GM10266 (cell line): ENCODE results near the gene VCX2.
"Not testable (repeated sequence)": the region's sequence is repeated elsewhere in the genome, so short reads cannot be mapped to it uniquely, and the experiment has no call there.

ENCODE experiments used
- DNase-seq: peaks from one replicate; pipeline ENCODE4 v3.0.0; 2012; ENCODE audit errors: extremely low spot score
- TF ChIP-seq, protein P1 (sequence below): IDR thresholded peaks from 2 replicates; pipeline ENCODE4 v1.5.1; 2012; ENCODE audit warnings: mild to moderate bottlenecking, low read depth; ENCODE audit not compliant: control insufficient read depth, insufficient read depth; ENCODE audit errors: missing control alignments

Gene VCX2

DNA sequence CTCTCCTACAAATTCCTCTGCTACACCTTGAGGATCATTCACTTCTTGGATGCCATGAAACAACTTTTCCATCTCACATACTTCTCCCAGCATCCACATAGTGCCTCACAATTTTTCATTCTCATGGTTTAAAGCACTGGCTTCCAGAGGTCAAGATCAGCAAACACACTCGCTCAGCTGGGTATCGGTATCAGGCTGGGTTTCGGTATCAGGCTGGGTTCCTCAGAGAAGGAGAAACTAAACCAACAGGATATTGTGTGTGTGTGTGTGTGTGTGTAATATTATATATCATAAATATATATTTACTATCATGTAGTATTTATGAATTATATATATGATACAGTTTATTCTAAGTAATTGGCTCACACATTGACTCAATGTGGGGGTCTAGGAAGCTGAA, at the start of gene VCX2:
Gene VCX2, minus strand, starts transcription at position 99 of the 400 bp plus-strand sequence. CDS start 624 bp downstream, outside the sequence.
- DNase-seq, result not testable (repeated sequence)

DNA sequence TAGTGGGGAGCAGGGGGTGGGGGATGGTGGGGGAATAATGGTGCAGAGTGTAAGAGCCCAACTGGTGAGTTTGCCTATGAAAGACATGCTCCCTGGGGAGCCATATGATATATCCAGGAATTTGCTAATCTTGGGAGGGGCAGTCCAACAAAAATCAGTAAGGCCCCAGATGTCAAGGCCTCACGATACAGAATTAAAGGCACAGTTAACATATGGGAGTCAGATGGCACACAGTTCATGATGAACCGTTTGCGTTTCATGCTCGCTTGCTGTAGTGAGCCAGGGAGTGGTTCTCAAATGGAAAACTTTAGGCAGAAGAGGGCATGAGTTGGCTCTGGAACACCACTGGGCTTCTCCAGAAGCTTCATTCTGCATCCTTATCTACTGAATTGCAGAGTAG, 33.9 kb upstream of the VCX2 start:
- TF ChIP-seq, protein P1, sequence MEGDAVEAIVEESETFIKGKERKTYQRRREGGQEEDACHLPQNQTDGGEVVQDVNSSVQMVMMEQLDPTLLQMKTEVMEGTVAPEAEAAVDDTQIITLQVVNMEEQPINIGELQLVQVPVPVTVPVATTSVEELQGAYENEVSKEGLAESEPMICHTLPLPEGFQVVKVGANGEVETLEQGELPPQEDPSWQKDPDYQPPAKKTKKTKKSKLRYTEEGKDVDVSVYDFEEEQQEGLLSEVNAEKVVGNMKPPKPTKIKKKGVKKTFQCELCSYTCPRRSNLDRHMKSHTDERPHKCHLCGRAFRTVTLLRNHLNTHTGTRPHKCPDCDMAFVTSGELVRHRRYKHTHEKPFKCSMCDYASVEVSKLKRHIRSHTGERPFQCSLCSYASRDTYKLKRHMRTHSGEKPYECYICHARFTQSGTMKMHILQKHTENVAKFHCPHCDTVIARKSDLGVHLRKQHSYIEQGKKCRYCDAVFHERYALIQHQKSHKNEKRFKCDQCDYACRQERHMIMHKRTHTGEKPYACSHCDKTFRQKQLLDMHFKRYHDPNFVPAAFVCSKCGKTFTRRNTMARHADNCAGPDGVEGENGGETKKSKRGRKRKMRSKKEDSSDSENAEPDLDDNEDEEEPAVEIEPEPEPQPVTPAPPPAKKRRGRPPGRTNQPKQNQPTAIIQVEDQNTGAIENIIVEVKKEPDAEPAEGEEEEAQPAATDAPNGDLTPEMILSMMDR, result no peak

DNA sequence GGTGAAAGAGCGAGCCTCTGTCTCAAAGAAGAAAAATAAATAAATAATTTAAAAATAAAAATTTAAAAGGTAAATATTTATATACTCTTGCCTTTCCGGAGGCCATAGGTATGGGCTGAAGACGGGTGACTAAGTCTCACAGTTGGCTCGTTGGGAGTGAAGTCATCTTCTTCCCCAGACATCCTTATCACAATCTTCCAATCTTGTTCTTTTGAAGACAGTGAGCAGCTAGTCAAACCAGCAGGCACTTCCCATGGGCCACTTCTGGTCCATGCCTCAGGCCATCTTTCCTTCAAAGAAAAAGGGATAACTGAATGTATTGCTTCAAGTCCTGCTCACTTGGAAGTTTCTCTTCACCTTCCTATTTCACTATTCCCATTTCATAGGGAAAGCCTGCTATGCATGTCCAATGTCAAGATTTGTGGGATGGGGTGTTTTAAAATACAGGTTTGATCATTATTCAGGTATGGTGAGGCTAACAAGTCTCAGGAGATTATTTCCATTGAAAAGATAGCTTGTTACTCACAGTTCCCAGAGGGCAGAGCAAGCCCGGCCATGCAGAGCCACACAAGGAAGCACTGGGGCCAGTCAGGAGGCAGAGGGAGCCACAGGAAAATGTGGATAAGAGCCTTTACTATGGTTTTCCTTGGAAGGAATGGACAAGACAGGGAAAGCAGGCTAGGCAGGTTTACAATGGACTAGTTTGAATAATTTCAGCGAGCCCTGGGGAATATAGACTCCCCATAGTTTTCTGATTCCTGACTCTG, 33.3 kb upstream of the VCX2 start:
- DNase-seq, result no peak
- TF ChIP-seq, protein P1, result no peak

More for the DNA sequence above, 33.9 kb upstream of the VCX2 start:
- no peak for DNase-seq

DNA sequence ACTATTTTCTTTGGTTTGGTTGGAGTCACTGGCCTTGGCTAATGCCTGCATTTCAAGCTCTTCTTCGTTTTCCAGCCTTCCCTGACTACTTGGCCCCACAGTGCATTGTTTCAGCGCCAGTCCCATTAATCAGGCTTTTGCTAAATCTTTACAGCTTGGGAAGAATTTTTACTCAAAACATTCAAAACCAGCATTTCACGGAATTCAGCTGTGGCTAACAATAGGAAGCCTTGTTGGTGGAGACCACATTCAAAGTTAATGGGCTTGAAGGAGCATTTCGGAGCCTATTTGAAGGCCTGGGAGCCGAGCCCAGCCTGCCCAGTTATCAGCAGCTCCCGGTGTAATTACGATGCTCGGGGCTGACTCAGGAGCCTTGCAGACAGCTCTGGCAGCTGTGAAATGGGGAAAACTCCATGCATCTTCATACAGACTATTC, 30.8 kb upstream of the VCX2 start:
- no peak for DNase-seq
- TF ChIP-seq, protein P1, result no peak

DNA sequence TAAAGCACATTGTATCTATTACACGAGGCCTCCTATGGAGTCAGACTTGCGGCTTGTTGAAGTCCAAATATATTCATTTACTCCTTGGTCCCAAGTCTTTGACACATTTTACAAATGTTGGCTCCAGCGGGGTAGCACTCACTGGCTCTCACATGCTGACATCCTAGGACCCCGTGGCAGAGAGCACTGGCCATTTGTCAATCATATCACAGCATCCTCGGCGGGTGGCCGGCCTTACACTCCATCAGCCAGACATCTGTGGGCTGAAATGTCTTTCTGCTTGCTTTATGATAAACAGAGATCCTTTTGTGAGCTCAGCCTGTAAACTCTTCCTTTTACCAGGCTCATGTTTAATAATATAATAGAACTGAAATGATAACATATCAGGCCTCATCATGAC, 25.7 kb upstream of the VCX2 start:
- TF ChIP-seq, protein P1, result no peak
- no peak for DNase-seq

DNA sequence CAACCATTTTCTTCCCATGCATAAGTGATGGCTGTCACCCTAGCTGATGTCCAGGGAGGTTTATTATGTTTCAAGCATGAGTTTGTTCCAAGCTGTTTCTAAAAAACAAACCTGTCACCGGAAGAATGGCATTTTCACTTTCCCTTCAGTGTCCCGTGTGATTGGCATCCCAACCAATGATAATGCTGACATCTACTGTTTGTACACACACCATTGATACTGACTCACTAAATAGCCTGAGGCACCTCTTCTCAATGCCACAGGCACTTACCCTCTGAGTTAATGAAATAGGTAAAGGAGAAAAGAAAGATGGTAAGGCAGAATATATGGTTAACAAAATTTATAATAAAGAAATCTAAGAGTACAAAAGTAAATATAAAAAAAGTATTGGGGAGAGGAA, 23.1 kb upstream of the VCX2 start:
- DNase-seq, result no peak
- TF ChIP-seq, protein P1, result no peak

DNA sequence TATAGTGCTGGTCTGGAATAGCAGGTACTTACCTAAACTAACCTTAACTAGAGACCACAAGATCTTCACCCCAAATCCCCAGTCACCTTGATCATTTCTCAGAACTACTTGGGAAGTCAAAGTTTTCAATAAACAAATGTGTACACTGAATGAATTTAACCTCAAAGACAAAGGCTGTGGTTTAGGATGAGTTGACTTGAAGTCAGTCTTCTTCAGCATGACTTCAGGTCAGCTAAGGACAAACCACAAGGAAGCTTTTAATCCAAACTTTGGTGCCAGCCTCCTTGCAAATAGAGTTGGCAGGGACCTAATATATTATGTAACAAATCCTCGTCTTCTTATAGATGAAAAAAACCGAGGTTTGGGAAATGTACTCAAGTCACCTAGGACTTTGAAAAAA, 21.2 kb upstream of the VCX2 start:
- TF ChIP-seq, protein P1, result no peak
- DNase-seq, result no peak

DNA sequence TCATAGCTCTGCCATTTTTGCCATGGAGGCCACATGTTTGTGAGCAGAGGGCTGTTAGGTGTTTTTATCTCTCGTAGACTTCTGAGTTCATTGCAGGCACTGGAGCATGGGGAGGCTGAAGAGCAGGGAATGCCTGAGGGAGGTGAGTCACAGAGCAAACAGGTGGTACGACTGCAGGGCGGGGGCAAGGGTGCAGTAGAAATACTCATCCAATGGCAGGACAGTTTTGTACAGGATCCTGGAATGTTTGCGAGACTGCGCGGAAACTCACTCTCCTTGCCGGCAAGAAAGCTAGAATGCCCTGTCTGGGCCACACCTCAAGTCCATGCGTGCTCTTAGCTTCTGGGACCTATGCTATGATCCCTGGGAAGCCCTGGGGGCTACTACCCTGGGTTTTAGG, 20.0 kb upstream of the VCX2 start:
- TF ChIP-seq, protein P1, result no peak
- DNase-seq, result no peak
